SK-N-SH (cell line): Measurements from ENCODE around the gene RAB6A. TPM values are rescaled to one million over a fixed set of nuclear protein-coding genes. Genes with fewer than 3 reads are reported as not detected.

ENCODE experiments used
- CTCF ChIA-PET: fragments of 300-600, 350-600 bp; formaldehyde crosslinking; extraction: SDS; loops from one replicate; lab custom pipeline; 2021; lab: Yijun Ruan, JAX
- POLR2A ChIA-PET: fragments of 350-600 bp; sonication (Branson Sonifier 250); formaldehyde crosslinking; extraction: SDS; loops from one replicate; lab custom pipeline; 2020; ENCODE audit warnings: antibody characterized with exemption, inconsistent platforms; lab: Yijun Ruan, JAX
- DNase-seq: peaks from one replicate; pipeline ENCODE4 v3.0.0; 2012
- H2AFZ ChIP-seq: fragments of 200-600 bp; sonication (generic); 2 replicates; pipeline ENCODE4 v1.8.1; 2016; ENCODE audit warnings: antibody characterized with exemption, mild to moderate bottlenecking, low read depth
- H3F3A ChIP-seq: fragments of 200-600 bp; sonication (generic); replicated peaks from 2 replicates; pipeline ENCODE3; 2016; ENCODE audit warnings: antibody characterized with exemption, mild to moderate bottlenecking; ENCODE audit not compliant: insufficient read depth
- H3K27ac ChIP-seq, 2 experiments: fragments of 200-500 bp in 1 of 2; fragments of 200-600 bp in 1 of 2; sonication (Bioruptor generic) in 1 of 2; sonication (generic), shearing (Covaris generic) in 1 of 2; 2 replicates each; pipeline versions ENCODE4 v1.5.1 to v1.6.1; 2014 to 2016; ENCODE audit warnings: low read depth in 2 of 2, inconsistent platforms in 1 of 2, low read length in 1 of 2, mild to moderate bottlenecking in 1 of 2, mixed read lengths in 1 of 2
- H3K27me3 ChIP-seq: fragments of 200-600 bp; sonication (generic), shearing (Covaris generic); 2 replicates; pipeline ENCODE4 v1.6.1; 2016; ENCODE audit warnings: mixed run types; ENCODE audit not compliant: insufficient read depth
- H3K36me3 ChIP-seq, 2 experiments: fragments of 200-500 bp in 1 of 2; fragments of 200-600 bp in 1 of 2; sonication (Bioruptor generic) in 1 of 2; sonication (generic) in 1 of 2; replicated peaks in 1 of 2; 2 replicates each; pipeline versions ENCODE3 to v1.5.1; 2014 to 2016; ENCODE audit warnings: low read length in 1 of 2, mild to moderate bottlenecking in 1 of 2; ENCODE audit not compliant: insufficient read depth in 2 of 2, control insufficient read depth in 1 of 2
- H3K4me1 ChIP-seq, 2 experiments: fragments of 200-500 bp in 1 of 2; fragments of 200-600 bp in 1 of 2; sonication (Bioruptor generic) in 1 of 2; sonication (generic), shearing (Covaris generic) in 1 of 2; 2 replicates each; pipeline versions ENCODE4 v1.5.1 to v1.6.1; 2014 to 2016; ENCODE audit warnings: low read depth in 1 of 2, low read length in 1 of 2, mixed run types in 1 of 2; ENCODE audit not compliant: insufficient read depth in 2 of 2, control insufficient read depth in 1 of 2
- H3K4me2 ChIP-seq: fragments of 200-600 bp; sonication (generic), shearing (Covaris generic); 2 replicates; pipeline ENCODE4 v1.6.1; 2017; ENCODE audit warnings: mixed run types
- H3K4me3 ChIP-seq, 2 experiments: fragments of 200-500 bp in 1 of 2; fragments of 200-600 bp in 1 of 2; sonication (Bioruptor generic) in 1 of 2; sonication (generic), shearing (Covaris generic) in 1 of 2; 2 replicates each; pipeline versions ENCODE4 v1.5.1 to v1.8.1; 2014 to 2016; ENCODE audit warnings: low read depth in 2 of 2, inconsistent platforms in 1 of 2, low read length in 1 of 2, mild to moderate bottlenecking in 1 of 2, mixed read lengths in 1 of 2, moderate library complexity in 1 of 2
- H3K79me2 ChIP-seq: fragments of 200-600 bp; sonication (generic); 2 replicates; pipeline ENCODE4 v1.8.1; 2017; ENCODE audit warnings: mild to moderate bottlenecking; ENCODE audit not compliant: insufficient read depth
- H3K9ac ChIP-seq: fragments of 200-600 bp; sonication (generic); 2 replicates; pipeline ENCODE4 v1.6.1; 2017; ENCODE audit warnings: mixed run types
- H3K9me2 ChIP-seq: fragments of 200-600 bp; sonication (generic); 2 replicates; pipeline ENCODE4 v1.6.1; 2017; ENCODE audit warnings: mixed run types
- H3K9me3 ChIP-seq: fragments of 200-600 bp; sonication (generic); 2 replicates; pipeline ENCODE4 v1.6.1; 2017; ENCODE audit warnings: mixed run types, mild to moderate bottlenecking, moderate library complexity
- H4K20me1 ChIP-seq: fragments of 200-600 bp; sonication (generic); 2 replicates; pipeline ENCODE4 v1.6.1; 2017; ENCODE audit warnings: mild to moderate bottlenecking, mixed run types; ENCODE audit not compliant: insufficient read depth
- CHD2 ChIP-seq: fragments of 150-350 bp; IDR thresholded peaks from 2 replicates; pipeline ENCODE4 v1.6.1; 2018; ENCODE audit warnings: low read length; ENCODE audit not compliant: partially characterized antibody
- ELF1 ChIP-seq: IDR thresholded peaks from 2 replicates; pipeline ENCODE4 v1.4.0; 2012
- FOSL2 ChIP-seq: IDR thresholded peaks from 2 replicates; pipeline ENCODE4 v1.4.0; 2012; ENCODE audit warnings: low read depth, mild to moderate bottlenecking, moderate library complexity, borderline replicate concordance
- FOXJ3 ChIP-seq: sonication (generic); formaldehyde crosslinking; IDR thresholded peaks from 2 replicates; pipeline ENCODE4 v1.5.1; 2020; ENCODE audit warnings: mild to moderate bottlenecking, missing genetic modification reagents
- GABPA ChIP-seq: IDR thresholded peaks from 2 replicates; pipeline ENCODE4 v1.4.0; 2012; ENCODE audit warnings: low read depth, mild to moderate bottlenecking
- MEF2A ChIP-seq: IDR thresholded peaks from 2 replicates; pipeline ENCODE4 v1.4.0; 2012; ENCODE audit warnings: low read depth, borderline replicate concordance
- MXI1 ChIP-seq: IDR thresholded peaks from 2 replicates; pipeline ENCODE4 v1.6.1; 2012; ENCODE audit warnings: mild to moderate bottlenecking, low read depth, low read length, improper control_type of control experiment
- NFIC ChIP-seq: IDR thresholded peaks from 2 replicates; pipeline ENCODE4 v1.4.0; 2012; ENCODE audit warnings: borderline replicate concordance
- POLR2AphosphoS5 ChIP-seq: IDR thresholded peaks from 2 replicates; pipeline ENCODE4 v1.6.1; 2012; ENCODE audit warnings: low read depth, low read length
- RFX5 ChIP-seq: IDR thresholded peaks from 2 replicates; pipeline ENCODE4 v1.6.1; 2012; ENCODE audit warnings: mild to moderate bottlenecking, improper control_type of control experiment, low read length
- SIN3A ChIP-seq: IDR thresholded peaks from 2 replicates; pipeline ENCODE4 v1.6.1; 2012; ENCODE audit warnings: low read depth, mild to moderate bottlenecking, low read length, moderate library complexity, borderline replicate concordance
- TCF12 ChIP-seq: IDR thresholded peaks from 2 replicates; pipeline ENCODE4 v1.4.0; 2012
- TEAD4 ChIP-seq: IDR thresholded peaks from 2 replicates; pipeline ENCODE4 v1.4.0; 2012; ENCODE audit warnings: mild to moderate bottlenecking, borderline replicate concordance; ENCODE audit not compliant: insufficient read depth
- USF1 ChIP-seq: IDR thresholded peaks from 2 replicates; pipeline ENCODE4 v1.4.0; 2012; ENCODE audit warnings: low read depth, borderline replicate concordance
- WGBS: methylation state at CpG from one replicate; pipeline ENCODE4 v1.1.6; 2017; ENCODE audit warnings: low lambda C conversion rate; 5-methylcytosine and 5-hydroxymethylcytosine counted together
- polyA plus RNA-seq, 3 experiments: library from polyadenylated mRNA; depleted of rRNA; stranded (reverse); fragments of >200 nt; gene quantifications; 2 replicates each; pipeline ENCODE4 v1.2.3, GENCODE V29; 2012
- TF ChIP-seq, protein P1 (sequence below): fragments of 150-350 bp; IDR thresholded peaks from 2 replicates; pipeline ENCODE4 v1.6.1; 2016; ENCODE audit warnings: mild to moderate bottlenecking, low read depth, low read length
- TF ChIP-seq, protein P2 (sequence below): IDR thresholded peaks from 2 replicates; pipeline ENCODE4 v1.4.0; 2012; ENCODE audit warnings: low read depth
- TF ChIP-seq, protein P3 (sequence below): IDR thresholded peaks from 2 replicates; pipeline ENCODE4 v1.4.0; 2012; ENCODE audit warnings: low read depth, borderline replicate concordance

Gene RAB6A
- polyA plus RNA-seq, 1 of the 3 experiments (the other 2 are of a cell fraction), result 39.1 TPM

DNA sequence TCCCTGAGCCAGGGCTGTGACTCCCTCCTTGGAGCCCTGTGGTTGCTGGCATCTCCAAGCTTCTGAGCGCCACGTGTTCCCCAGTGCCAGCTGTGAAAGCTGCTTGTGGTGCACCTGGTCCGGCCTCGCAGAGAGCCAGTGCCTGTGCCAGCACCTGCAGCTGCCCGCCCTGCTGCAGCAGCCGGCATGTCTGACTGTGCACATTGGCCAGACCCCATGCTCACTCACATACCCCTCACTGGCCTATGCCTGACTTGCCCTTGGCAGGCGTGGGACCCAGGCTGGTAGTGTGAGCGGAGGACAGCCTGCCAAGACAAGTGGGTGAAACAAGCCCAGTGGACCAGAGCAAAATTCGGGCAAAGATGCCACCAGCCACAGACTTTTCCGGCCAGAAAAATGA is 36.6 kb upstream of the RAB6A start:
- Histone ChIP-seq H3K4me3 (no peak overlapping the region), H3K36me3 (no peaks in the 10 kb centered on the region), H4K20me1 (no peaks in the 10 kb centered on the region), H3K9me2 (no peaks in the 10 kb centered on the region), H3K4me2 (no peak overlapping the region), H3K27ac (no peak overlapping the region), H3K9ac (no peak overlapping the region), H3K27me3 (no peaks in the 10 kb centered on the region), H2AFZ (no peak overlapping the region), H3K9me3 (no peaks in the 10 kb centered on the region), H3K79me2 (peaks cover 10% of the 10 kb centered on the region; the same call in 1 of the 2 replicates), H3K4me1 (no peaks in the 10 kb centered on the region), H3F3A (no peaks in the 10 kb centered on the region)
- TF ChIP-seq, protein P1, sequence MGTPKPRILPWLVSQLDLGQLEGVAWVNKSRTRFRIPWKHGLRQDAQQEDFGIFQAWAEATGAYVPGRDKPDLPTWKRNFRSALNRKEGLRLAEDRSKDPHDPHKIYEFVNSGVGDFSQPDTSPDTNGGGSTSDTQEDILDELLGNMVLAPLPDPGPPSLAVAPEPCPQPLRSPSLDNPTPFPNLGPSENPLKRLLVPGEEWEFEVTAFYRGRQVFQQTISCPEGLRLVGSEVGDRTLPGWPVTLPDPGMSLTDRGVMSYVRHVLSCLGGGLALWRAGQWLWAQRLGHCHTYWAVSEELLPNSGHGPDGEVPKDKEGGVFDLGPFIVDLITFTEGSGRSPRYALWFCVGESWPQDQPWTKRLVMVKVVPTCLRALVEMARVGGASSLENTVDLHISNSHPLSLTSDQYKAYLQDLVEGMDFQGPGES, result no peak
- no peak for TF ChIP-seq FOSL2
- no peak for TF ChIP-seq ELF1
- TF ChIP-seq, protein P2, sequence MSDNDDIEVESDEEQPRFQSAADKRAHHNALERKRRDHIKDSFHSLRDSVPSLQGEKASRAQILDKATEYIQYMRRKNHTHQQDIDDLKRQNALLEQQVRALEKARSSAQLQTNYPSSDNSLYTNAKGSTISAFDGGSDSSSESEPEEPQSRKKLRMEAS, result no peak
- no peak for TF ChIP-seq TEAD4
- no peak for TF ChIP-seq MXI1
- TF ChIP-seq FOXJ3 (CRISPR knock-in tag), result no peak
- no peak for TF ChIP-seq TCF12
- no peak for TF ChIP-seq NFIC
- no peak for TF ChIP-seq CHD2
- TF ChIP-seq USF1, result no peak
- TF ChIP-seq, protein P3, sequence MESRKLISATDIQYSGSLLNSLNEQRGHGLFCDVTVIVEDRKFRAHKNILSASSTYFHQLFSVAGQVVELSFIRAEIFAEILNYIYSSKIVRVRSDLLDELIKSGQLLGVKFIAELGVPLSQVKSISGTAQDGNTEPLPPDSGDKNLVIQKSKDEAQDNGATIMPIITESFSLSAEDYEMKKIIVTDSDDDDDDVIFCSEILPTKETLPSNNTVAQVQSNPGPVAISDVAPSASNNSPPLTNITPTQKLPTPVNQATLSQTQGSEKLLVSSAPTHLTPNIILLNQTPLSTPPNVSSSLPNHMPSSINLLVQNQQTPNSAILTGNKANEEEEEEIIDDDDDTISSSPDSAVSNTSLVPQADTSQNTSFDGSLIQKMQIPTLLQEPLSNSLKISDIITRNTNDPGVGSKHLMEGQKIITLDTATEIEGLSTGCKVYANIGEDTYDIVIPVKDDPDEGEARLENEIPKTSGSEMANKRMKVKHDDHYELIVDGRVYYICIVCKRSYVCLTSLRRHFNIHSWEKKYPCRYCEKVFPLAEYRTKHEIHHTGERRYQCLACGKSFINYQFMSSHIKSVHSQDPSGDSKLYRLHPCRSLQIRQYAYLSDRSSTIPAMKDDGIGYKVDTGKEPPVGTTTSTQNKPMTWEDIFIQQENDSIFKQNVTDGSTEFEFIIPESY, result no peak
- TF ChIP-seq GABPA, result no peak
- no peak for TF ChIP-seq POLR2AphosphoS5
- TF ChIP-seq RFX5, result no peak
- TF ChIP-seq SIN3A, result no peak
- TF ChIP-seq MEF2A, result no peak
- no peak for DNase-seq
- 96% methylated on average over 6 of the region's 10 CpGs for WGBS
- POLR2A ChIA-PET, result interaction anchor here (0.8 kb wide), 1 partner anchor 9 kb away, joined by 3 read pairs; no protein-coding TSS in a partner anchor
- CTCF ChIA-PET, result interaction anchor here (0.6 kb wide), 1 partner anchor 905 kb away, joined by 3 read pairs; no protein-coding TSS in a partner anchor
